Activated CD4-positive, alpha-beta T cell treated with anti-CD3 and anti-CD28 coated beads for 36 hours (primary cell): ENCODE results near the gene CLSTN2. TPM values are rescaled to one million over a fixed set of nuclear protein-coding genes. Genes with fewer than 3 reads are reported as not detected.

Experiments
- ATAC-seq: fragments of 200-7000 bp; cut with Tn5 transposase; one replicate; pipeline ENCODE4 v1.10.0; 2021; ENCODE audit warnings: mild to moderate bottlenecking, moderate library complexity
- CTCF ChIA-PET: fragments of 350-600 bp; sonication (Branson Sonifier 250); formaldehyde crosslinking; loops from one replicate; lab custom pipeline; 2021; ENCODE audit warnings: antibody characterized with exemption; lab: Charles Lee
- POLR2A ChIA-PET: fragments of 350-600 bp; sonication (Branson Sonifier 250); formaldehyde crosslinking; loops from one replicate; lab custom pipeline; 2021; ENCODE audit warnings: antibody characterized with exemption, inconsistent platforms; lab: Charles Lee
- DNase-seq: peaks from one replicate; pipeline ENCODE4 v3.0.0-alpha.2; 2020
- H3K27ac Mint-ChIP-seq: one replicate; pipeline ENCODE4 v1.8.0; 2021; ENCODE audit warnings: mixed read lengths
- H3K27me3 Mint-ChIP-seq: one replicate; pipeline ENCODE4 v1.8.0; 2021; ENCODE audit warnings: mixed read lengths
- H3K36me3 Mint-ChIP-seq: one replicate; pipeline ENCODE4 v1.8.0; 2021; ENCODE audit warnings: low read depth, mixed read lengths
- H3K4me1 Mint-ChIP-seq: one replicate; pipeline ENCODE4 v1.8.0; 2021; ENCODE audit warnings: mixed read lengths
- H3K4me3 Mint-ChIP-seq: one replicate; pipeline ENCODE4 v1.8.0; 2021; ENCODE audit warnings: mild to moderate bottlenecking, moderate library complexity, mixed read lengths
- H3K9me3 Mint-ChIP-seq: one replicate; pipeline ENCODE4 v1.8.0; 2021; ENCODE audit warnings: low read depth, mixed read lengths
- intact Hi-C, 2 experiments: fragments of 100-400 bp; cut with DNase I in 1 of 2; cut with micrococcal nuclease in 1 of 2; formaldehyde crosslinking; loops; one replicate each; pipeline versions ENCODE4 v1.14.2 to v1.15.1; 2022 to 2024; cut with DNase I, micrococcal nuclease
- total RNA-seq, 2 experiments: library from RNA; stranded (reverse); gene quantifications; one replicate each; pipeline ENCODE4 v1.2.3, GENCODE V29; 2021

CLSTN2 gene
- total RNA-seq, 2 experiments from 2014 or later: not detected

DNA sequence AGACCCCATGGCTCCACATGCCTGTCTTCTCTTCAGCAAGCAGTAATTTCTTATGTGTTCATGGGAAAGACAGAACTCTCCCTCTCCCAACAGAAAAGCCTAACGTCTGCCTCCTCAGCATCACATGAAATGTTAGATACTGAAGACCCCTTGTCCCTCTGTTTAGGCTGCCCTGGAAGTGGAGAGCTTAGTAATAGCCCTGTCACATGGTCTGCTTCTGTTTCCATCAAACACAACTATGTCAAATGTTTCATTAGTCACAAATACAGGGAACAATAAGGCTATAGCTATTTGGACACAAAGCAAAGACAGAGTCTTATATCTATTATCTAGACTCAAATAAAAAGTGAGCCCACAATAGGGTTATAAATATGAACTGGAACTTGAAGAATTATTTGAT, 552.6 kb downstream of the CLSTN2 start:
- no peak for ATAC-seq
- DNase-seq: no peak
- CTCF ChIA-PET: no interaction called here

DNA sequence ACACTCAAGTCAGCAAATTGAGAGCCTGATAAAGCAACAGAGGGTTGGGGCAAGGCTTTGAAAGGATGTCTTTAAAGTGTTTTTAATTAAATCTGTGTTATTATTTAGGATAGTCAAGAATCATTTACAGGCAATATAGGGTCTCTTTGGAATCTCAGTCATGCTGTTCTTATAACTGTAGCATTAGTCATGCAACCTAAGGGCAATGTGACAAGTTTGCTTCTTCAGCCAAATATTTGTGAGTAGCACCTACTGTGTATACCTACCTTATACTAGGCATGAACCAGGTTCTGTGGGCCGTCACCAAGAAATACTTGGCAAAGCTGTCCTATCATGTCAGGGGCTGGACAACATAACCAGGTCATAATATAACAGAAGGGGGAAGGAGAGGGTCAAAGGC, 558.3 kb downstream of the CLSTN2 start:
- no peak for ATAC-seq
- POLR2A ChIA-PET: no interaction called here
- no peaks in the 10 kb centered on the region for H3K4me1 Mint-ChIP-seq

More for the DNA sequence above, 552.6 kb downstream of the CLSTN2 start:
- Mint-ChIP-seq H3K36me3 (no peaks in the 10 kb centered on the region), H3K4me1 (no peaks in the 10 kb centered on the region), H3K9me3 (no peaks in the 10 kb centered on the region), H3K4me3 (no peak overlapping the region), H3K27ac (no peak overlapping the region), H3K27me3 (peaks cover 12% of the 10 kb centered on the region)
- POLR2A ChIA-PET: no interaction called here
- intact Hi-C loops: no loop called here

DNA sequence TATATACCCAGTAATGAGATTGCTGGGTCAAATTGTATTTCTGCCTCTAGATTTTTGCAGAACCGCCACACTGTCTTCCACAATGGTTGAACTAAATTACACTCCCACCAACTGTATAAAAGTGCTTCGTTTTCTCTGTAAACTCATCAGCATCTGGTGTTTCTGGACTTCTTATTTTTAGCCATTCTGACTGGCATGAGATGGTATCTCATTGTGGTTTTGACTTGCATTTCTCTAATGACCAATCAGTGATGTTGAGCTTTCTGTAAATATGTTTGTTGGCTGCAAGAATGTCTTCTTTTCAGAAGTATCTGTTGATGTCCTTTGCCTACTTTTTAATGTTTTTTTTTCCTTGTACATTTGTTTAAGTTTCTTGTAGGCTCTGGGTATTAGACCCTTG, 560.0 kb downstream of the CLSTN2 start:
- DNase-seq (no peak), ATAC-seq (no peak)
- Mint-ChIP-seq H3K27me3 (peaks cover 2% of the 10 kb centered on the region), H3K27ac (no peak overlapping the region), H3K36me3 (no peaks in the 10 kb centered on the region), H3K4me1 (no peaks in the 10 kb centered on the region), H3K9me3 (no peaks in the 10 kb centered on the region), H3K4me3 (no peak overlapping the region)
- CTCF ChIA-PET: no interaction called here
- intact Hi-C loops: no loop called here
- POLR2A ChIA-PET: no interaction called here

More for the DNA sequence above, 558.3 kb downstream of the CLSTN2 start:
- H3K36me3 Mint-ChIP-seq: no peaks in the 10 kb centered on the region
- H3K27me3 Mint-ChIP-seq: peaks cover 6% of the 10 kb centered on the region
- intact Hi-C loops: no loop called here
- CTCF ChIA-PET: interaction anchor here (0.6 kb wide), 1 partner anchor 18 kb away, joined by 3 read pairs; no protein-coding TSS in a partner anchor
- no peak for DNase-seq
- no peak overlapping the region for H3K4me3 Mint-ChIP-seq
- H3K27ac Mint-ChIP-seq: no peak overlapping the region
- H3K9me3 Mint-ChIP-seq: no peaks in the 10 kb centered on the region

DNA sequence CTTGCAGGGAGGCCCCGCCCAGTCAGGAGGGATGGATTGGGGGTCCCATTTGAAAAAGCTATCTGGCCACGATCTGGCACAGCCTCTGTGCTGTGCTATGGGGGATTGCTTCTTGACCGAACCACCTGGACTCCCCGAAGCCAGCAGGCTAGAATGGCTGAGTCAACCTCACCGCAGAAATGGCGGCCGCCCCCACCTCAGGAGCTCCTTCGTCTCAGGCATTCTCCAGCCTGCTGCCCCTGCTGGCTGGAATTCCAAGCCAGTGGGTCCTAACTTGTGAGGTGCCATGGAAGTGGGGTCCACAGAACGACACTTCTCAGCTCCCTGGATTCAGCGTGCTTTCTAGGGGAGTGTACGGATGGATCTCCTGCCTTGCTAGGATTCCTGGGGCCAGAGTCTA, 562.3 kb downstream of the CLSTN2 start:
- POLR2A ChIA-PET: no interaction called here
- H3K36me3 Mint-ChIP-seq: no peaks in the 10 kb centered on the region
- intact Hi-C loops: no loop called here

DNA sequence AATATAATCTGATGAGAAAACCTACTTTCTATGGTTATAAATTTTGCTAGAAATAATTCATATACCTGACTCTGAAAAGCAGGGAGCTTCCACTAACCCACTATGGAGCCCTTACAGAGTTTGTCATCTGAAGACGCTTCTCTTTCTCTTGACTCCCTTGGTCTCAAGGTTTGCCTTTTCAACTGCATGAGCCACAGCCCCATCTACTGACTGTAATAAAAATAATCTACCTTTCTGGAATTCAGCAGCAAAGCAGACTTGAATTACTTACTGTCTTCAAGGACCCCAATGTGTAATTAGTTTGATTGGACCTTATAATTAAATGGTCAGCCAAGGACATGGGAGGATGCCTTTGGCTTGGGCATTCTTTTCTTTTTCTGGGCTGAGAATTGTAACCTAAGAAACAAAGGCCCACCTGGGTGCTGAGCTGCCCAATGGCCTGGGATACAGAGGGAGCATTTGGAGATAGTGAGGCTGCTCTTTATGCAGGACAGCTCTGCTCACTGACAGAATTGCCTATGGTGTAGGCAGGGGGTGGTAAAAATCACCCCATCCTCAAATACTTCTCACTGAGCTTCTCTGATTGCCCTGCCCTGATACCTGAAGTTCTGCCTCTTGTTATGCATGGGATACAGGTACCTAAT, 564.3 kb downstream of the CLSTN2 start:
- Mint-ChIP-seq H3K9me3 (no peaks in the 10 kb centered on the region), H3K4me3 (no peak overlapping the region), H3K27me3 (no peaks in the 10 kb centered on the region), H3K27ac (no peak overlapping the region), H3K4me1 (no peaks in the 10 kb centered on the region), H3K36me3 (no peaks in the 10 kb centered on the region)
- ChIA-PET CTCF (interaction anchor here (0.7 kb wide), 2 partner anchors 23 to 178 kb away, joined by 4 to 5 read pairs; no protein-coding TSS in a partner anchor), POLR2A (no interaction called here)
- ATAC-seq (no peak), DNase-seq (no peak)
- intact Hi-C loops: no loop called here

More for the DNA sequence above, 562.3 kb downstream of the CLSTN2 start:
- no peaks in the 10 kb centered on the region for H3K4me1 Mint-ChIP-seq
- CTCF ChIA-PET: interaction anchor here (0.7 kb wide), 1 partner anchor 984 kb away, joined by 4 read pairs; no protein-coding TSS in a partner anchor
- H3K9me3 Mint-ChIP-seq: no peaks in the 10 kb centered on the region
- DNase-seq (no peak), ATAC-seq (no peak)
- H3K4me3 Mint-ChIP-seq: no peak overlapping the region
- H3K27ac Mint-ChIP-seq: no peak overlapping the region
- no peaks in the 10 kb centered on the region for H3K27me3 Mint-ChIP-seq

DNA sequence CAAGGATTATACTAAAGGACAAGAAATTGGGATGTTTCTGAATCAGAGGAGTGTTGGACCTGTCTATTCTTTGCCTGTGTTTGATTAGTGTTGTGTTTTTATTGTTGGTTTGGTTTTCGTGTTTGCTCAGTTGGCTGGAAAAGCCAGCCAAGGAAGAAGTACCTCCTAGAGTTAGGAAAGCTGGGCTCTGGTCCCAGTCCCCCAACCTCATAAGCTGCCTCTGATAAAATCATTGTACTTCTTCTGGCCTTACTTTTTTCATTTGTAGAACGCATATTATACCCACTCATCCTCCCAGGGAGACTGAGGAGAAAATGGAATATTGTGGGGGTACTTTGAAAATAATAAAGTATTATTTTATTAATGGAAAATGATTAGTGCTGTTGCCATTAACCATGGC, 565.5 kb downstream of the CLSTN2 start:
- DNase-seq (no peak), ATAC-seq (no peak)
- no peaks in the 10 kb centered on the region for H3K4me1 Mint-ChIP-seq
- ChIA-PET POLR2A (no interaction called here), CTCF (no interaction called here)
- no peaks in the 10 kb centered on the region for H3K9me3 Mint-ChIP-seq
- no peak overlapping the region for H3K4me3 Mint-ChIP-seq
- H3K27ac Mint-ChIP-seq: no peak overlapping the region
- H3K27me3 Mint-ChIP-seq: no peaks in the 10 kb centered on the region
- H3K36me3 Mint-ChIP-seq: no peaks in the 10 kb centered on the region
- intact Hi-C loops: no loop called here

DNA sequence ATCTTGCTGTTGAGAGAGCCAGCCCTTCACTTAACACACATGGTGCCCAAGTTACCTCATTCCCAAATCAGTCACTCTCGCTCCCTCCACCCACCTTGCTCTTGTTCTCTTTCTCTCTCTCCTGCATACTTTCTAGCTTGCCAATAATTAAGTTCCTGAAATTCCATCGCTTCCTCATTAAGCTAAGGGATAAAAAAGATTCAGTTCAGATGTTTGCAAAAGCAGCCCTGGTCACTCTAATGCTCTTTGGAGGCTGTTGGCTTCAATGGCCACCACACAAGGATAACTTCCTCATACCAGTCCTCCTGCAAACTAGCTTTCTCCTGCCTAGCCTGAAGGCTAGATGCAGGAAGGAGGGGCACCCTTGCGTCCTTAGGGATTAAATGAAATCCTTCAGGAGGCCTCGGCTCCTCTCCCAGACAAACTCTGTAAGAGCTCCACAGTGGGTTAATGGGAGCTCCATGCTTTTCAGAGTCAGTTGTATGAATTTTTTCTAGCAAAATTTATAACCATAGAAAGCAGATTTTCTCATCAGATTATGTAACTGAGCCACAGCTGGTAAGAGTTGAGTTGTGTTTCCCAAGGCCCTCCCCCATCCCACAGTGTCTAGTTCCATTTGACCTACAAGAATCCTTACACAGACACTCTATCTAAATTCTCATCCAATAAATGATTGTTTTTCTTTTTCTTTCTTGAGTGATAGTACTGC, 566.2 kb downstream of the CLSTN2 start:
- Mint-ChIP-seq H3K4me1 (no peaks in the 10 kb centered on the region), H3K27me3 (no peaks in the 10 kb centered on the region), H3K4me3 (no peak overlapping the region), H3K36me3 (no peaks in the 10 kb centered on the region), H3K9me3 (no peaks in the 10 kb centered on the region), H3K27ac (no peak overlapping the region)
- ChIA-PET CTCF (no interaction called here), POLR2A (no interaction called here)
- ATAC-seq: no peak
- DNase-seq: no peak
- intact Hi-C loops: no loop called here

DNA sequence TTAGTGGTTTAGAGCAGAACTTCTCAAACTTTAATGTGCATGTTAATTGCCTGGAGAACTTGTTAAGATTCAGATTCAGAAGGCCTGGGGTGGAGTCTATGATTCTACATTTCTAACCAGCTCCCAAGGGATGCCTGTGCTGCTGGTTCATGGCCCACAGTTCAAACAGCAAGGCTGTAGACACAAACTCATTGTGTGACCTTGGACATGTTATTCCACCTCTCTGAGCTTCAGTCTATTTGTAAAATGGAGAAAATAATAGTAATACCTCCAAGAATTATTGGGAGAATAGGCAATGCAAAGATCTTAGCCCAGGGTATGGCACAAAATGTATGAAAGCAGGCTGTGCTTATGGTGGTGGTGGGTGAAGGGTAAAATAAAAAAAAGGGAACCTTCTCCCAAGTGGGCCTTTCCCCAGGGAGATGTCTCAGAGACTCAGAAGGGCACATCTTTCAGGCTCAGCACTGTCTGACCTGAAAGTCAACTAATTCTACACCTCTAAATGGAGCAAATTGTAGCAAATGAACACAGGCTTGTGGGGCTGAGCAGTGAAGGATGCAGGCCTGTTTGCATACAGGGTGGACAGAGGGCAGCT, 566.9 kb downstream of the CLSTN2 start:
- DNase-seq (no peak), ATAC-seq (no peak)
- no peaks in the 10 kb centered on the region for H3K36me3 Mint-ChIP-seq
- intact Hi-C loops: no loop called here
- no peak overlapping the region for H3K27ac Mint-ChIP-seq
- POLR2A ChIA-PET: no interaction called here
- CTCF ChIA-PET: interaction anchor here (0.6 kb wide), 1 partner anchor 34 kb away, joined by 3 read pairs; no protein-coding TSS in a partner anchor
- H3K4me3 Mint-ChIP-seq: no peak overlapping the region
- no peaks in the 10 kb centered on the region for H3K9me3 Mint-ChIP-seq
- H3K27me3 Mint-ChIP-seq: no peaks in the 10 kb centered on the region
- no peaks in the 10 kb centered on the region for H3K4me1 Mint-ChIP-seq

DNA sequence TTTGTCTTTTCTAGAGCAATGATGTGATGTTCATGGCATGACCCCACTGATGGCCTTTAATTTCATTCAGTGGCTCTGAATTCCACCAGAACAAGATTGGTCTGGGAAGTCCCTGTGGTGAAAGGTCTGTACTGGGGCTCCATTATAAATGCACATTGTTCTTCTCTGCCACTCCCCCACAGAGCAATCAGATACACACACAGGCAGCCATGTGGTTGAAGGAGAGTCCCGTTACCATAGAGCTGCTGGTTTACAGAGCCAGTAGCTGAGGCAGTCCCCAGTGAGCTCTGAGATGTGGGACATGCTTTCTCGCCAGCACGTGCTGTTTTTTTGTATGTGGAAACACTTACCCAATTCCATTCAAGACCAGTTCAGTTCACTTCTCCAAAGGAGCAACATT, 570.2 kb downstream of the CLSTN2 start:
- Mint-ChIP-seq H3K9me3 (no peaks in the 10 kb centered on the region), H3K36me3 (no peaks in the 10 kb centered on the region), H3K4me1 (no peaks in the 10 kb centered on the region), H3K4me3 (no peak overlapping the region), H3K27me3 (peaks cover 6% of the 10 kb centered on the region), H3K27ac (no peak overlapping the region)
- ATAC-seq: no peak
- CTCF ChIA-PET: no interaction called here
- intact Hi-C loops: no loop called here
- POLR2A ChIA-PET: no interaction called here
- no peak for DNase-seq

DNA sequence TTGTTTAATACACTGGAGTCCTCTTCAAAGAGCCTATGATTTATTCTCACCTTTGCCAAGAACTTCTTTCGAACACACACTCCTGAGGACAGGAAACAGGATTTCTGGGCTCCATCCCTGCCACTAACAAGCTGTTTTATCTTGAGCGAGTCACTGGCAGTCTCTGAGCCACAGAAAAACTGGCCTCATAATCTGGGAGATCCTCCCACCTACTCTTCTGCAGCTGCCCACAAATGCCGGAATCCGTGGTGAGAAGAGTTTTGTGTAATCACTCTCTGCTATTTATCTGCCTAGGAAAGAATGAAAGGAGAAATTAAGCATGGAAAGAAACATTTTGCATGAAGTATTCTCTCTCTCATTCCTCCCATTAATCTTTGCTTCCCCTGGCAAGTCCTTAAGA, 570.9 kb downstream of the CLSTN2 start:
- CTCF ChIA-PET: no interaction called here
- no peaks in the 10 kb centered on the region for H3K4me1 Mint-ChIP-seq

DNA sequence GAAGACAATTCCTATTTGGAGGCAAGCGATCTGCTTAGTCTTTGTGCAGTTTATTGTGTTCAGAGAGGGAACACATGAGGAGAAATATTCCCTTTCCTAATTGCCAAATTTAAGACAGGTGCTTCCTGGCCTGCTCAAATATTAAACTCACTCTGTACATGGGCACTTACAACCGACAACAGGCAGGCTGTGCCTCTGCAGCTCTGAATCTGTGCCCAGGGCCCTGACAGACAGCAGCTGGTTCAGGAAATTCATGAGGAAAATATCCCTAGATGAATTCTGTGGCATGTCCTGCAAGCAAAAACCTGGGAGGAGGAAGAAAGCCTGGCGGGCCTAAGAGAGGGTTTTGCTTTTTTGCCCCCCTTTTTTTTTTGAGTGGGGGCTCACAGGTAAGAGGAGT, 573.6 kb downstream of the CLSTN2 start:
- ATAC-seq: no peak
- CTCF ChIA-PET: interaction anchor here (0.7 kb wide), 1 partner anchor 338 kb away, joined by 4 read pairs; no protein-coding TSS in a partner anchor
- Mint-ChIP-seq H3K36me3 (no peaks in the 10 kb centered on the region), H3K27ac (no peak overlapping the region), H3K4me3 (no peak overlapping the region), H3K27me3 (peaks cover 10% of the 10 kb centered on the region), H3K9me3 (no peaks in the 10 kb centered on the region), H3K4me1 (no peaks in the 10 kb centered on the region)
- DNase-seq: no peak
- POLR2A ChIA-PET: no interaction called here
- intact Hi-C loops: no loop called here

More for the DNA sequence above, 570.9 kb downstream of the CLSTN2 start:
- Mint-ChIP-seq H3K27me3 (peaks cover 6% of the 10 kb centered on the region), H3K36me3 (no peaks in the 10 kb centered on the region), H3K27ac (no peak overlapping the region), H3K9me3 (no peaks in the 10 kb centered on the region), H3K4me3 (no peak overlapping the region)
- no peak for DNase-seq
- intact Hi-C loops: no loop called here
- POLR2A ChIA-PET: no interaction called here
- ATAC-seq: no peak

DNA sequence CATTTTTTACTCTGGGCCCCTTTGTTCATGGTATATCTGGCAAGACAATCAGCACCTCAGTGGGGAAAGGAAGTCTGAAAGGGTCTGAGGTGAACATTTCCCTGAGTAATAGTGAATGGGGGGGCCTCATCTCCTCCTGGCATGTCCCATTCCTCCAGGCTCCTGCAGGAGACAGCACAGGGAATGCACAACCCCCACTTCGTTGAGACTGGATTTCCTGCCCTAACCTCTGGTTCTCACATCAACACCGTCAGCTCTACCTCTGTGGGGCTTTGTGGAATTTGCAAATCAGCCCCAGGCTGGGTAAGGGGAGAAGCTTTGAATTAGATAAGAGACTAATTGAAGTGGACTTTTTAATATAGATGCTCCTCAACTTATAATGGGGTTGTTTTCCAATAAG, 574.5 kb downstream of the CLSTN2 start:
- CTCF ChIA-PET: no interaction called here
- Mint-ChIP-seq H3K27me3 (peaks cover 10% of the 10 kb centered on the region), H3K36me3 (no peaks in the 10 kb centered on the region), H3K4me3 (no peak overlapping the region), H3K27ac (no peak overlapping the region), H3K4me1 (no peaks in the 10 kb centered on the region), H3K9me3 (peaks cover 3% of the 10 kb centered on the region)
- intact Hi-C loops: no loop called here
- ATAC-seq (no peak), DNase-seq (no peak)
- POLR2A ChIA-PET: no interaction called here
